HepG2 (cell line): ENCODE measurements around the gene IL1RL2. TPM values are rescaled to one million over a fixed set of nuclear protein-coding genes. Genes with fewer than 3 reads are reported as not detected.

ENCODE experiments used
- ATAC-seq: fragments of 200-7000 bp; cut with Tn5 transposase; 3 replicates; pipeline ENCODE4 v1.9.1; 2020; ENCODE audit warnings: mild to moderate bottlenecking, moderate library complexity
- BruUV-seq: library from RNA; stranded (reverse); fragments of 400-500 nt; replicated peaks from 2 replicates; lab custom pipeline; 2021; lab: Mats Ljungman, UMichigan
- CTCF ChIA-PET: fragments of 300-600 bp; formaldehyde crosslinking; extraction: SDS; loops from one replicate; lab custom pipeline; 2021; ENCODE audit warnings: low total read pairs, inconsistent platforms, low intra/inter-chr PET ratio; lab: Yijun Ruan, JAX
- POLR2A ChIA-PET: fragments of 350-600 bp; sonication (Branson Sonifier 250); formaldehyde crosslinking; loops from one replicate; lab custom pipeline; 2020; ENCODE audit warnings: antibody characterized with exemption, inconsistent platforms; lab: Yijun Ruan, JAX
- DNase-seq: peaks from one replicate; pipeline ENCODE4 v3.0.0-alpha.2; 2015; ENCODE audit warnings: low spot score
- FAIRE-seq: peaks from 3 replicates; lab custom pipeline; 2011; peaks lifted over from hg19 to GRCh38; lab: Jason Lieb, UNC
- H2AFZ ChIP-seq: one replicate; pipeline ENCODE4 v1.6.1; 2011; ENCODE audit warnings: low read length, inconsistent platforms
- H3K27ac ChIP-seq: fragments of 300-600 bp; 3 replicates; pipeline ENCODE4 v1.8.0; 2011; ENCODE audit warnings: mixed run types, mild to moderate bottlenecking, mixed read lengths, low read length, inconsistent platforms; ENCODE audit not compliant: insufficient read depth; ENCODE audit errors: extremely low read length
- H3K27me3 ChIP-seq, 2 experiments: fragments of 200-600 bp in 1 of 2; 2 replicates in 1 of 2; 3 replicates in 1 of 2; pipeline versions ENCODE4 v1.6.0 to v1.8.0; 2011; ENCODE audit warnings: low read length in 2 of 2, mild to moderate bottlenecking in 2 of 2, moderate library complexity in 2 of 2, inconsistent platforms in 1 of 2; ENCODE audit not compliant: insufficient read depth in 2 of 2, control insufficient read depth in 1 of 2
- H3K36me3 ChIP-seq, 2 experiments: fragments of 200-600 bp in 1 of 2; replicated peaks in 1 of 2; 2 replicates in 1 of 2; 3 replicates in 1 of 2; pipeline versions ENCODE4 v1.5.1 to v1.8.0; 2011; ENCODE audit warnings: low read length in 2 of 2, inconsistent platforms in 1 of 2; ENCODE audit not compliant: insufficient read depth in 2 of 2, control insufficient read depth in 1 of 2
- H3K4me1 ChIP-seq: 2 replicates; pipeline ENCODE4 v1.5.1; 2012; ENCODE audit warnings: low read length, inconsistent platforms; ENCODE audit not compliant: insufficient read depth
- H3K4me2 ChIP-seq: 2 replicates; pipeline ENCODE4 v1.6.0; 2011; ENCODE audit warnings: low read depth, low read length, inconsistent platforms
- H3K4me3 ChIP-seq, 3 experiments: fragments of 200-600 bp in 1 of 3; sonication (generic), shearing (Covaris generic) in 1 of 3; replicated peaks in 1 of 3; 2 replicates each; pipeline ENCODE4 v1.5.1; 2011 to 2016; ENCODE audit warnings: low read length in 3 of 3, inconsistent platforms in 2 of 3, low read depth in 2 of 3, mild to moderate bottlenecking in 2 of 3, control low read depth in 1 of 3, mixed read lengths in 1 of 3; ENCODE audit not compliant: insufficient read depth in 1 of 3
- H3K79me2 ChIP-seq: one replicate; pipeline ENCODE4 v1.6.1; 2011; ENCODE audit warnings: low read length, inconsistent platforms; ENCODE audit not compliant: insufficient read depth
- H3K9ac ChIP-seq: 2 replicates; pipeline ENCODE4 v1.6.0; 2011; ENCODE audit warnings: mild to moderate bottlenecking, low read depth, low read length, inconsistent platforms; ENCODE audit not compliant: insufficient read depth
- H3K9me3 ChIP-seq: 2 replicates; pipeline ENCODE4 v1.5.1; 2012; ENCODE audit warnings: mild to moderate bottlenecking, low read length
- H4K20me1 ChIP-seq: 2 replicates; pipeline ENCODE4 v1.6.0; 2011; ENCODE audit warnings: inconsistent platforms, mild to moderate bottlenecking, low read length, moderate library complexity; ENCODE audit not compliant: insufficient read depth
- ARID2 ChIP-seq: sonication (generic); formaldehyde crosslinking; IDR thresholded peaks from 2 replicates; pipeline ENCODE4 v1.8.1; 2022; ENCODE audit warnings: mild to moderate bottlenecking, missing genetic modification reagents, borderline replicate concordance
- FLYWCH1 ChIP-seq: sonication (generic); formaldehyde crosslinking; IDR thresholded peaks from 2 replicates; pipeline ENCODE4 v1.8.1; 2023; ENCODE audit warnings: mild to moderate bottlenecking, missing genetic modification reagents
- HIVEP1 ChIP-seq: sonication (generic); formaldehyde crosslinking; IDR thresholded peaks from 2 replicates; pipeline ENCODE4 v1.4.0; 2020; ENCODE audit warnings: mild to moderate bottlenecking, missing genetic modification reagents
- NR2F2 ChIP-seq: IDR thresholded peaks from 2 replicates; pipeline ENCODE4 v1.6.1; 2012; ENCODE audit warnings: low read depth, inconsistent platforms, borderline replicate concordance
- RBM39 ChIP-seq: fragments of 200-400 bp; formaldehyde crosslinking; IDR thresholded peaks from one replicate; pipeline ENCODE4 v1.6.1; 2018; ENCODE audit warnings: antibody characterized with exemption, mild to moderate bottlenecking, low read depth, low read length; ENCODE audit not compliant: poor library complexity, severe bottlenecking
- SIN3B ChIP-seq: fragments of 150-350 bp; IDR thresholded peaks from 2 replicates; pipeline ENCODE4 v1.6.1; 2014; ENCODE audit warnings: low read length
- TOPORS ChIP-seq: sonication (generic); formaldehyde crosslinking; IDR thresholded peaks from 2 replicates; pipeline ENCODE4 v1.8.0; 2023; ENCODE audit warnings: mild to moderate bottlenecking, missing genetic modification reagents
- ZBTB8A ChIP-seq: sonication (generic); formaldehyde crosslinking; IDR thresholded peaks from 2 replicates; pipeline ENCODE4 v1.4.0; 2020; ENCODE audit warnings: mild to moderate bottlenecking, low read depth, missing genetic modification reagents, borderline replicate concordance
- ZNF264 ChIP-seq: sonication (generic); formaldehyde crosslinking; IDR thresholded peaks from 2 replicates; pipeline ENCODE4 v1.4.0; 2020; ENCODE audit warnings: missing genetic modification reagents
- ZNF614 ChIP-seq: IDR thresholded peaks from 2 replicates; pipeline ENCODE4 v1.6.1; 2018; ENCODE audit warnings: missing biosample characterization, missing genetic modification reagents, inconsistent platforms, borderline replicate concordance
- ZNF652 ChIP-seq: IDR thresholded peaks from 2 replicates; pipeline ENCODE4 v1.6.1; 2016; ENCODE audit warnings: low read depth, borderline replicate concordance
- ZNF800 ChIP-seq: sonication (generic); formaldehyde crosslinking; IDR thresholded peaks from 2 replicates; pipeline ENCODE4 v1.4.0; 2020; ENCODE audit warnings: missing genetic modification reagents
- ZNF841 ChIP-seq: sonication (generic); formaldehyde crosslinking; IDR thresholded peaks from 2 replicates; pipeline ENCODE4 v1.8.1; 2023; ENCODE audit warnings: missing genetic modification reagents, borderline replicate concordance
- WGBS: methylation state at CpG from one replicate; pipeline ENCODE4 v1.1.6; 2017; ENCODE audit warnings: low lambda C conversion rate; 5-methylcytosine and 5-hydroxymethylcytosine counted together
- in situ Hi-C: cut with HindIII; loops from 2 replicates; pipeline ENCODE4 v1.10.0; 2017; ENCODE audit warnings: low pct_unique_long_range_greater_than_20kb; ENCODE audit not compliant: extremely low pct_ligation_motif_present
- intact Hi-C: fragments of 100-400 bp; cut with micrococcal nuclease; formaldehyde crosslinking; loops from one replicate; pipeline ENCODE4 v1.10.0; 2022; ENCODE audit not compliant: unreplicated experiment
- polyA plus RNA-seq, 8 experiments: library from polyadenylated mRNA; depleted of rRNA in 3 of 8; stranded (reverse) in 7 of 8; unstranded in 1 of 8; fragments of >200 nt; fragmentation: Illumina TruSeq in 4 of 8; extraction: Trizol in 4 of 8; gene quantifications; 2 replicates each; pipeline versions ENCODE4 v1.2.1 to v1.2.3, GENCODE V29; 2011 to 2016; ENCODE audit warnings: low read depth in 4 of 8, missing spikeins in 1 of 8, mixed read lengths in 1 of 8; ENCODE audit not compliant: insufficient read depth in 1 of 8
- total RNA-seq, 5 experiments: library from RNA; depleted of rRNA; stranded (reverse); fragments of >200 nt; fragmentation: Illumina TruSeq; extraction: Trizol; gene quantifications; 2 replicates each; pipeline ENCODE4 v1.2.3, GENCODE V29; 2016; ENCODE audit warnings: low read depth in 1 of 5

The IL1RL2 gene
- total and polyA plus RNA-seq, 2 of the 13 experiments (the other 11 are each of a cell fraction or from before 2014, with no cell fraction given), result 0.03 TPM; not detected in 1

- Histone ChIP-seq H2AFZ (no peak overlapping the region), H3K4me1 (peaks cover 24% of the 10 kb centered on the region), H3K4me2 (no peak overlapping the region), H3K36me3 (no peaks in the 10 kb centered on the region), H3K9me3 (no peaks in the 10 kb centered on the region), H3K79me2 (peaks cover 5% of the 10 kb centered on the region), H3K9ac (no peak overlapping the region), H3K4me3 (no peak overlapping the region), H3K27me3 (no peaks in the 10 kb centered on the region), H3K27ac (no peak overlapping the region), H4K20me1 (no peaks in the 10 kb centered on the region)
- ChIA-PET CTCF (no interaction called here), POLR2A (interaction anchor here (1.7 kb wide), 1 partner anchor 67 kb away, joined by 5 read pairs; no protein-coding TSS in a partner anchor)
- WGBS, result 95% methylated on average over 2 of the region's 2 CpGs
- no peak for DNase-seq
- TF ChIP-seq ARID2 (CRISPR knock-in tag), result no peak
- no peak for TF ChIP-seq ZNF841 (CRISPR knock-in tag)
- no peak for TF ChIP-seq NR2F2
- no peak for TF ChIP-seq ZNF264 (CRISPR knock-in tag)
- TF ChIP-seq SIN3B, result no peak
- no peak for TF ChIP-seq ZNF614 (CRISPR knock-in tag)
- no peak for TF ChIP-seq FLYWCH1 (CRISPR knock-in tag)
- no peak for TF ChIP-seq RBM39
- TF ChIP-seq ZNF652 (CRISPR knock-in tag), result no peak
- TF ChIP-seq ZNF800, result no peak
- no peak for TF ChIP-seq HIVEP1 (CRISPR knock-in tag)
- TF ChIP-seq ZBTB8A, result no peak
- TF ChIP-seq TOPORS (CRISPR knock-in tag), result no peak
- ATAC-seq, result no peak
- intact Hi-C loops (no loop called here), in situ Hi-C loops (no loop called here)
- no TSS peak for BruUV-seq
- no peak for FAIRE-seq
Measured at GRCh38 chr2:102137138-102137537, 49.7 kb upstream of the IL1RL2 start.
